Measurements from ENCODE around the gene DHX30.

Gene DHX30

DNA sequence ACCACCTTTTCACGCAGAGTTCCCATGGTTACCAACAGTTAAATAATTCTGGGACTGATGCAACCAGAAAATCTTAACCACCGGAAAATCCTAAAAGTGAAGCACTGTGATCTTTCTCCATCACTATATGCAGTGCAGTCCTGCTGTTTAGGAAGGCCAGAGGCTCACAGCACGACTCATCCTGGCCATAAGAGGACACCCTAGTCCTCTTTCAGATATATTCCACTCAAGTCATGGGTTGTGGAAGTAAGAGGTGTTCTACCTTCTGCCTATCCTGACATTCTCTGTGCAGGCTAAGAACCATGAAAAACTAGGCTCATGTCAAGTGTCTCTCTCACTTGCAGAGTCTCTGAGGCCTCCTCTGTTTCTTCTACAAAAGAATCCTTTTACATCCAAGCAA is 67.2 kb downstream of the DHX30 start:
- H3K4me3 ChIP-seq (ENCODE audit: low read depth, low read length), result no peak overlapping the region
- no peaks in the 10 kb centered on the region for H3K79me2 ChIP-seq (ENCODE audit: control insufficient read depth, insufficient read depth, low read length, unreplicated experiment)
- H3K4me1 ChIP-seq (ENCODE audit: control insufficient read depth, insufficient read depth, low read length, unreplicated experiment), result no peaks in the 10 kb centered on the region
- H3K36me3 ChIP-seq (ENCODE audit: insufficient read depth, low read length), result peaks cover 19% of the 10 kb centered on the region
- H3K27me3 ChIP-seq (ENCODE audit: insufficient read depth, low read length), result no peaks in the 10 kb centered on the region
- H3K27ac ChIP-seq (ENCODE audit: low read depth, low read length), result no peak overlapping the region
- no peak overlapping the region for H2AFZ ChIP-seq (ENCODE audit: low read length, unreplicated experiment)

DNA sequence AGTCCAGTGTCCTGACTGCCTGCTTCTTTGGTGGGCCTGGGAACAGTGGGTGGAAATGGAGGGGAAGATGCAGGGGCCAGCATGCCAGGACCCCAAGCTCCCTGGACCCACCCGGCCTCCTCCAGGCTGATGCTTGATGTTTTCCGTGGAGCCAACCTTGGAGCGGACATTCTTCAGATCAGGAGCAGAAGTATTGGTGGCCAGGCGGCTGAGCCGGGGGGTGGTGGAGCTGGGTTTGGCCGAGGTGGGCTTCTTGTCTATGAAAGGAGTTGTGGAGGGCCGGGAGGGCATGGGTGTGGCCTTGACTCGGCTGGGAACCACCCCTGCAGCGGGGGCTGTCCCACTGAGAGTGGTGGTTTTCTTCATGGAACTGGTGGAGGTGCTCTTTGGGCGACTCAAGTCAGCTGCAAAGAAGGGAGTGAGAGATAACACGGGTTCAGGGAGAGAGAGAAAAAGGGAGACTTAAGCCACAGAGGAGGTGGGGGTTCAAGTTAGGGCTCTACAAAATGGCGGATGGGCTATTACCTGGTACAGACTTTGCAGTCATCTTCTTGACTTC is 67.8 kb downstream of the DHX30 start:
- Histone ChIP-seq H3K27ac (ENCODE audit: low read depth, low read length) (no peak overlapping the region), H3K27me3 (ENCODE audit: insufficient read depth, low read length) (no peaks in the 10 kb centered on the region), H3K79me2 (ENCODE audit: control insufficient read depth, insufficient read depth, low read length, unreplicated experiment) (no peaks in the 10 kb centered on the region), H3K36me3 (ENCODE audit: insufficient read depth, low read length) (peaks cover 19% of the 10 kb centered on the region), H2AFZ (ENCODE audit: low read length, unreplicated experiment) (no peak overlapping the region), H3K4me1 (ENCODE audit: control insufficient read depth, insufficient read depth, low read length, unreplicated experiment) (no peaks in the 10 kb centered on the region), H3K4me3 (ENCODE audit: low read depth, low read length) (no peak overlapping the region)

DNA sequence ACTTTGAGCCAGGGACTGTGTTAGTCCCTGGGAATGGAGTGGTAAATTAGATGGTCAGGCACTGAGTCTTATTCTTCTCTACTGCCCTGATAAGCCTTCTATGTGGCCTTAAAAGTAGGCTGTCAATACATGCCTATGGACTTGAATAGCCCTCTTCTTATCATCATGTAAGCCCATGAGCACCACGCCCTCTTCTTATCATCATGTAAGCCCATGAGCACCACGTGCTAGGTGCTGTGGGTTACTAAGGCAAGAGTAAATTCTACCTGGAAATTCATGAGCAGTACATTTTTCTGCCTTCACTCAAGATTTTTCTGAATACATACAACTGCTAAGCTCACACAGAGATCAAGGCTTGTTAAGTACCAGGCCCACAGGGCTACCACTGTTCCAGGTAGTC is 68.5 kb downstream of the DHX30 start:
- no peak overlapping the region for H2AFZ ChIP-seq (ENCODE audit: low read length, unreplicated experiment)
- no peak overlapping the region for H3K27ac ChIP-seq (ENCODE audit: low read depth, low read length)
- H3K36me3 ChIP-seq (ENCODE audit: insufficient read depth, low read length), result peaks cover 19% of the 10 kb centered on the region
- H3K79me2 ChIP-seq (ENCODE audit: control insufficient read depth, insufficient read depth, low read length, unreplicated experiment), result no peaks in the 10 kb centered on the region
- no peaks in the 10 kb centered on the region for H3K4me1 ChIP-seq (ENCODE audit: control insufficient read depth, insufficient read depth, low read length, unreplicated experiment)
- H3K27me3 ChIP-seq (ENCODE audit: insufficient read depth, low read length), result no peaks in the 10 kb centered on the region
- H3K4me3 ChIP-seq (ENCODE audit: low read depth, low read length), result no peak overlapping the region

DNA sequence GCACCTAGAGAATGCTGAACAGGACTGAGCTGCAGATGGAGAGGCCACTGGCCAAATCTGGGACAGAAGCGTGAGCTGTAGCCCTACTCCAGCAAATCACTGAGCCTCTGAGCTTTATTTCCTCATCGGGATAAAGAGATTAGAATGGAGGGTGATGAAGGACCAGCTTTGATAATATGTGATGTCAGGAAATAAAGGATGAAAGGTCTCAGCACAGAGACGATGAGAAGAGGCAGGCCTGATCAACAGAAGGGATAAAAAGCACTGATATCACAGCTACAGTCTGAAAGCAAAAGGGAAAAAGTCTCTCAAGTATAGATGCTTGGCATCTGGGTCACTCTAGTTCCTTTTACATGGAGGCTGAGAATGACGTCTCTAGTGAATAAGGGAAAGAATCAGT is 70.0 kb downstream of the DHX30 start:
- no peak overlapping the region for H3K4me3 ChIP-seq (ENCODE audit: low read depth, low read length)
- no peaks in the 10 kb centered on the region for H3K27me3 ChIP-seq (ENCODE audit: insufficient read depth, low read length)
- H3K4me1 ChIP-seq (ENCODE audit: control insufficient read depth, insufficient read depth, low read length, unreplicated experiment), result peaks cover 8% of the 10 kb centered on the region
- H3K27ac ChIP-seq (ENCODE audit: low read depth, low read length), result no peak overlapping the region
- no peak overlapping the region for H2AFZ ChIP-seq (ENCODE audit: low read length, unreplicated experiment)
- H3K79me2 ChIP-seq (ENCODE audit: control insufficient read depth, insufficient read depth, low read length, unreplicated experiment), result no peaks in the 10 kb centered on the region
- H3K36me3 ChIP-seq (ENCODE audit: insufficient read depth, low read length), result peaks cover 13% of the 10 kb centered on the region

DNA sequence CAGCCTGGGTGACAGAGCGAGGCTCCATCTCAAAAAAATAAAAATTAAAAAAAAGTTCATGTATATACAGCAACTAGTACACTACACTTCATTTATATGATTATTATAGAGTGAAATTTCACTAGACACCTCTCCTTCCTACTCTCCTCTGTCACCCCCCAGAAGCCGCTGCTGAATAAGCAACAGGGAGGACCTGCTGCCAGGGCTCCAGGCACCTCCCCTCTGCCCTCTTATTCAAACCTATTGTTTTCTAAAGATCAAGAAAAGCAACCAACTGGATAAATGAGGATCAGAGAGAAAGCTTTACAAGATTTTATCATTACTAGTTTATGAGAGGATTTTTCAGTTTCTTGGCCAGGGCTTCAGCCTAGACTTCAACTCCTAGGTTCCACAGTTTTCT is 71.5 kb downstream of the DHX30 start:
- Histone ChIP-seq H3K4me3 (ENCODE audit: low read depth, low read length) (no peak overlapping the region), H3K27me3 (ENCODE audit: insufficient read depth, low read length) (no peaks in the 10 kb centered on the region), H3K27ac (ENCODE audit: low read depth, low read length) (no peak overlapping the region), H3K36me3 (ENCODE audit: insufficient read depth, low read length) (peaks cover 13% of the 10 kb centered on the region), H2AFZ (ENCODE audit: low read length, unreplicated experiment) (no peak overlapping the region), H3K79me2 (ENCODE audit: control insufficient read depth, insufficient read depth, low read length, unreplicated experiment) (no peaks in the 10 kb centered on the region), H3K4me1 (ENCODE audit: control insufficient read depth, insufficient read depth, low read length, unreplicated experiment) (peaks cover 14% of the 10 kb centered on the region)

DNA sequence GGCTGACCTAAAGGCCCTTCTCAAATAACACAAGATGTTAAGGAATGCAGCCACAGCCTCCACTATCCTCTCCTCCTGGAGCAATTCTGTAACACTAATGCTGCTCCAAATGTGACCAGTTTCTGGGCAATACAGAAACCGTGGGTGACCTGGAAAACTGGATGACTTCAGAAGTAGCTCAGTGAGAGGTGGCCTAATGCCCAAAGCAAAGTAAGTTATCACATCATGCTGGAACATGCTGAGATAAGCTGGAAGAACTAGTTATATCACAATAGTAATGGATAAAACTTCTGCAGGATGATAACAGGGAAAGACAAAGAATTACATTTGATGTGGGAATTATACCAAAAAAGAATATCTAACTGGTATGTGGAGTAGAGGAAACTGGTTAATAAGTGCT is 72.0 kb downstream of the DHX30 start:
- Histone ChIP-seq H3K27ac (ENCODE audit: low read depth, low read length) (no peak overlapping the region), H2AFZ (ENCODE audit: low read length, unreplicated experiment) (no peak overlapping the region), H3K4me1 (ENCODE audit: control insufficient read depth, insufficient read depth, low read length, unreplicated experiment) (peaks cover 14% of the 10 kb centered on the region), H3K4me3 (ENCODE audit: low read depth, low read length) (no peak overlapping the region), H3K79me2 (ENCODE audit: control insufficient read depth, insufficient read depth, low read length, unreplicated experiment) (no peaks in the 10 kb centered on the region), H3K36me3 (ENCODE audit: insufficient read depth, low read length) (peaks cover 13% of the 10 kb centered on the region), H3K27me3 (ENCODE audit: insufficient read depth, low read length) (no peaks in the 10 kb centered on the region)

DNA sequence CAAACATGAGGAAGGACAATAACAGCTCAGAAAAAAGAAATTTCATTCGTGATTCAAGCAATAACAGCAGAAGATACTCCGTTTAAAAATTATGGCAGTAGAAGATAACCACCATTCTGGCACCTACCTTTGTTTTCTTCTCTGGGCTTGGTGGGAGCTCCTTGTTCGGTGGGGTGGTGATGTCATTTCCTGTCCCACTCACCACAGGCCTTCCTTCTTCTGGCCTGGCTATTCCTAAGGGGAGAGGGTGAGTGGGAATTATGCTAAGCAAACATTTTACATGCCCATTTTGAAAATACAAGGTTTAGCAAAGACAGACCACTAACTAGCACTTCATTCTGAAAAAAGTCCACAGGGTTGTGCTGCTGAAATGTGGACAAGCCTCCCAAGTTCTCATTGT is 74.4 kb downstream of the DHX30 start:
- no peaks in the 10 kb centered on the region for H3K79me2 ChIP-seq (ENCODE audit: control insufficient read depth, insufficient read depth, low read length, unreplicated experiment)
- peaks cover 14% of the 10 kb centered on the region for H3K4me1 ChIP-seq (ENCODE audit: control insufficient read depth, insufficient read depth, low read length, unreplicated experiment)
- peak overlapping the region; percentile 8; the same call in 1 of the 2 replicates for H3K27ac ChIP-seq (ENCODE audit: low read depth, low read length)
- H3K4me3 ChIP-seq (ENCODE audit: low read depth, low read length), result no peak overlapping the region
- H3K27me3 ChIP-seq (ENCODE audit: insufficient read depth, low read length), result no peaks in the 10 kb centered on the region
- H3K36me3 ChIP-seq (ENCODE audit: insufficient read depth, low read length), result peaks cover 8% of the 10 kb centered on the region; the same call in 1 of the 2 replicates
- H2AFZ ChIP-seq (ENCODE audit: low read length, unreplicated experiment), result no peak overlapping the region

DNA sequence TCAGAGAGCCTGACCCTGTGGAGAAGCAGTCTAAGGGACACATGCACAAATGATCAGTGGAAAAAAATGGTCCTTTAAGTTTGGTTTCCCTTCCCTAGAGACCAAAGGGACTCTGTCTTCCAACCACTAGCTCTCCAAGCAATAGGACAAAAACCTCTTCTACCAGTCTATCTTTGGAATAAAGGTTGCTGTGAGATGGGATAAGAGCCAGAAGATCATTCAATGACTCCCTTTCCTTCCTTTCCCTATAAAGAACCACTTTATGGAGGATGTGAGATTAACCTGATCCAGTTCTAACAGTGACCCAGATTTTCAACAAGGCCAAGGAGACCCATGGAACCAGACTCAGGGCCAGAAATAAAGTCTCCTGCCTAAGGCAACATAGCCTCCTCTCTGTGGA is 74.8 kb downstream of the DHX30 start:
- Histone ChIP-seq H2AFZ (ENCODE audit: low read length, unreplicated experiment) (no peak overlapping the region), H3K36me3 (ENCODE audit: insufficient read depth, low read length) (peaks cover 7% of the 10 kb centered on the region; the same call in 1 of the 2 replicates), H3K79me2 (ENCODE audit: control insufficient read depth, insufficient read depth, low read length, unreplicated experiment) (no peaks in the 10 kb centered on the region), H3K4me1 (ENCODE audit: control insufficient read depth, insufficient read depth, low read length, unreplicated experiment) (peaks cover 14% of the 10 kb centered on the region), H3K27me3 (ENCODE audit: insufficient read depth, low read length) (no peaks in the 10 kb centered on the region), H3K4me3 (ENCODE audit: low read depth, low read length) (no peak overlapping the region), H3K27ac (ENCODE audit: low read depth, low read length) (peak overlapping the region; percentile 8; the same call in 1 of the 2 replicates)

DNA sequence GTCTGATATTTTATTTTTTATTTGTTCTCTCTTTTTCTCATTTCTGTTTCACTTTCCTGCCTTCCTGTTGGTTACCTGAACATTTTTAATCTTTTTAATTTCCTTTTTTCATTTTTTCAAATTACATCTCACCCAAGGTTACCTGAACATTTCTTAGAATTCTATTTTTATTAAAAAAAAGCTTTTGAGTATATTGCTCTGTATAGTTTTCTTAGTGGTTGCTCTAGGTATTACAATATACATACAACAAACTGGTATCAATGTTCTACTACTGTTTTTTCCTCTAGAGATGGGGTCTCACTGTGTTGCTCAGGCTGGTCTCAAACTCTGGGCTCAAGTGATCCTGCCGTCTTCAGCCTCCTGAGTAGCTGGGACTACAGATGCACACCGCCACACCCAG is 79.4 kb downstream of the DHX30 start:
- Histone ChIP-seq H2AFZ (ENCODE audit: low read length, unreplicated experiment) (no peak overlapping the region), H3K4me1 (ENCODE audit: control insufficient read depth, insufficient read depth, low read length, unreplicated experiment) (peaks cover 12% of the 10 kb centered on the region), H3K4me3 (ENCODE audit: low read depth, low read length) (no peak overlapping the region), H3K36me3 (ENCODE audit: insufficient read depth, low read length) (peaks cover 4% of the 10 kb centered on the region; the same call in 1 of the 2 replicates), H3K79me2 (ENCODE audit: control insufficient read depth, insufficient read depth, low read length, unreplicated experiment) (peaks cover 3% of the 10 kb centered on the region), H3K27me3 (ENCODE audit: insufficient read depth, low read length) (no peaks in the 10 kb centered on the region), H3K27ac (ENCODE audit: low read depth, low read length) (no peak overlapping the region)

DNA sequence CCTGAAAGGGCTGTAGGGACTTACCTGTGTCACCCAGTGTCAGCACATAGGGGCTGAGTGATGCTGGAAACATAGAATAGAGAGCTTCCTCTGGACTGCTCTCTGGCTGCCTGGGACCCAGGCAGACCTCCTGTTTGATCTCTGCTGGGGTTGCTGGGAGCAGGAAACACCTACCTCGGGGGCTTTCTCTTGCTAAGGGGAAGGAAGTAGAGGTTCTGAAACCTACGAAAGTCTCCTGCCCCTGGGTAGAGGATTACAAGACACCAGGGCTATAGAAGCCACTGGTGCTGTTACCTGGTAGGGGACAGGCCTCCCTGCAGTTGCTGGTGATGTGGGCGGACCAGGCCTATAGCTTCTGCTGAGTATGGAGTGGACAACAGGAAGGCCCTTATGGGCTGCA is 81.7 kb downstream of the DHX30 start:
- no peaks in the 10 kb centered on the region for H3K27me3 ChIP-seq (ENCODE audit: insufficient read depth, low read length)
- H3K4me1 ChIP-seq (ENCODE audit: control insufficient read depth, insufficient read depth, low read length, unreplicated experiment), result no peaks in the 10 kb centered on the region
- no peak overlapping the region for H3K4me3 ChIP-seq (ENCODE audit: low read depth, low read length)
- peaks cover 7% of the 10 kb centered on the region; the same call in 1 of the 2 replicates for H3K36me3 ChIP-seq (ENCODE audit: insufficient read depth, low read length)
- no peak overlapping the region for H2AFZ ChIP-seq (ENCODE audit: low read length, unreplicated experiment)
- peaks cover 3% of the 10 kb centered on the region for H3K79me2 ChIP-seq (ENCODE audit: control insufficient read depth, insufficient read depth, low read length, unreplicated experiment)
- no peak overlapping the region for H3K27ac ChIP-seq (ENCODE audit: low read depth, low read length)

DNA sequence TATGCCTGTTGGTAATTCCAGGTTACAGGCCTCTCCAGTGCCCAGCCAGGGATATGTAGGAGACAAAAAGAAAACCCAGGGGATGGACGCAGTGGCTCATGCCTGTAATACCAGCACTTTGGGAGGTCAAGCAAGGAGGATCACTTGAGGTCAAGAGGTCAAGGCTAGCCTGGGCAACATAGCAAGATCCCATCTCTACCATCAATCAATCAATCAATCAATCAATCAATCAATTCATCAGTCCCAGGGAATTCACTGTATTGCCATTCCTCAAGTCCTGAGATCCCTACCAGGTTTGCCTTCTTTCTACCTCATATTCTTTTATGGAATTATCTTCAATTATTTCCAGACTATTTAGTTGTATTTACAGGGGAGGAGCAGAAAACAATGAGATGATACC is 82.2 kb downstream of the DHX30 start:
- H3K79me2 ChIP-seq (ENCODE audit: control insufficient read depth, insufficient read depth, low read length, unreplicated experiment), result peaks cover 3% of the 10 kb centered on the region
- H3K4me3 ChIP-seq (ENCODE audit: low read depth, low read length), result no peak overlapping the region
- H3K27me3 ChIP-seq (ENCODE audit: insufficient read depth, low read length), result no peaks in the 10 kb centered on the region
- H3K27ac ChIP-seq (ENCODE audit: low read depth, low read length), result no peak overlapping the region
- no peaks in the 10 kb centered on the region for H3K4me1 ChIP-seq (ENCODE audit: control insufficient read depth, insufficient read depth, low read length, unreplicated experiment)
- peaks cover 7% of the 10 kb centered on the region; the same call in 1 of the 2 replicates for H3K36me3 ChIP-seq (ENCODE audit: insufficient read depth, low read length)
- H2AFZ ChIP-seq (ENCODE audit: low read length, unreplicated experiment), result no peak overlapping the region

Data from ACC112 (cell line).